Hepatocyte (in vitro differentiated cells): ENCODE data around the gene SYNGAP1. TPM values are rescaled to one million over a fixed set of nuclear protein-coding genes. Genes with fewer than 3 reads are reported as not detected.

Source experiments
- DNase-seq: peaks from one replicate; pipeline ENCODE4 v3.0.0-alpha.2; 2016; ENCODE audit warnings: low spot score
- H2AFZ ChIP-seq: fragments of 200-600 bp; sonication (generic); 2 replicates; pipeline ENCODE4 v1.6.0; 2016; ENCODE audit warnings: antibody characterized with exemption, mild to moderate bottlenecking
- H3K27ac ChIP-seq: fragments of 200-600 bp; sonication (generic); 2 replicates; pipeline ENCODE4 v1.5.1; 2016; ENCODE audit warnings: mild to moderate bottlenecking
- H3K27me3 ChIP-seq: fragments of 200-600 bp; sonication (generic); 2 replicates; pipeline ENCODE4 v1.6.1; 2016
- H3K36me3 ChIP-seq: fragments of 200-600 bp; sonication (generic); replicated peaks from 2 replicates; pipeline ENCODE4 v1.5.1; 2016; ENCODE audit warnings: low read depth; ENCODE audit not compliant: insufficient read depth
- H3K4me1 ChIP-seq: fragments of 200-600 bp; sonication (generic); 2 replicates; pipeline ENCODE4 v1.5.1; 2016; ENCODE audit warnings: mild to moderate bottlenecking, moderate library complexity; ENCODE audit not compliant: insufficient read depth
- H3K4me2 ChIP-seq: fragments of 200-600 bp; sonication (generic); 2 replicates; pipeline ENCODE4 v1.6.0; 2016
- H3K4me3 ChIP-seq: fragments of 200-600 bp; sonication (generic); 2 replicates; pipeline ENCODE4 v1.5.1; 2016; ENCODE audit warnings: mild to moderate bottlenecking
- H3K79me2 ChIP-seq: fragments of 200-600 bp; sonication (generic); 2 replicates; pipeline ENCODE4 v1.6.0; 2017; ENCODE audit warnings: mild to moderate bottlenecking
- H3K9me2 ChIP-seq: fragments of 200-600 bp; sonication (generic); replicated peaks from 2 replicates; pipeline ENCODE4 v1.6.0; 2017; ENCODE audit warnings: mild to moderate bottlenecking; ENCODE audit not compliant: insufficient read depth
- H3K9me3 ChIP-seq: fragments of 200-600 bp; sonication (generic); 2 replicates; pipeline ENCODE4 v1.5.1; 2016; ENCODE audit warnings: low read depth, mild to moderate bottlenecking
- H4K20me1 ChIP-seq: fragments of 200-600 bp; sonication (generic); 2 replicates; pipeline ENCODE4 v1.6.0; 2016; ENCODE audit warnings: mild to moderate bottlenecking; ENCODE audit not compliant: insufficient read depth, poor library complexity, severe bottlenecking
- CTCF ChIP-seq: fragments of 200-600 bp; sonication (generic); IDR thresholded peaks from 2 replicates; pipeline ENCODE4 v1.5.1; 2016; ENCODE audit warnings: antibody characterized with exemption, mild to moderate bottlenecking; ENCODE audit not compliant: poor library complexity
- EZH2 ChIP-seq: fragments of 200-600 bp; sonication (generic); IDR thresholded peaks from 2 replicates; pipeline ENCODE4 v1.6.1; 2016; ENCODE audit warnings: antibody characterized with exemption, mild to moderate bottlenecking, borderline replicate concordance
- EZH2phosphoT487 ChIP-seq: fragments of 200-600 bp; sonication (generic); IDR thresholded peaks from one replicate; pipeline ENCODE4 v1.6.1; 2018; ENCODE audit warnings: antibody characterized with exemption, mild to moderate bottlenecking, low read depth, moderate library complexity; ENCODE audit not compliant: unreplicated experiment, severe bottlenecking
- WGBS: methylation state at CpG from one replicate; pipeline ENCODE4 v1.1.6; 2016; ENCODE audit warnings: low lambda C conversion rate; ENCODE audit errors: missing lambda C conversion rate; 5-methylcytosine and 5-hydroxymethylcytosine counted together
- polyA plus RNA-seq: library from polyadenylated mRNA; unstranded; fragments of >200 nt; fragmentation: Nextera tagmentation; extraction: Ambion mirVana; gene quantifications from 2 replicates; pipeline ENCODE4 v1.2.1, GENCODE V29; 2016
- total RNA-seq: library from RNA; depleted of rRNA; stranded (reverse); fragments of >200 nt; gene quantifications from 2 replicates; pipeline ENCODE4 v1.2.3, GENCODE V29; 2014

The SYNGAP1 gene
- total and polyA plus RNA-seq, 2 experiments from 2014 or later = 5.7 to 6.6 TPM

GRCh38 chr6:33466075-33466735 lies 46.3 kb downstream of the SYNGAP1 start:
- WGBS = 90% methylated on average over 4 of the region's 4 CpGs

GRCh38 chr6:33467091-33467490 lies 47.2 kb downstream of the SYNGAP1 start:
- H3K36me3 ChIP-seq = no peaks in the 10 kb centered on the region
- H3K4me3 ChIP-seq = no peak overlapping the region
- WGBS = 76% methylated on average over 7 of the region's 7 CpGs
- H2AFZ ChIP-seq = no peak overlapping the region
- H4K20me1 ChIP-seq = no peaks in the 10 kb centered on the region
- no peak overlapping the region for H3K4me2 ChIP-seq
- TF ChIP-seq CTCF = no peak
- TF ChIP-seq EZH2phosphoT487 = no peak
- TF ChIP-seq EZH2 = no peak
- no peaks in the 10 kb centered on the region for H3K9me3 ChIP-seq
- no peak for DNase-seq
- H3K79me2 ChIP-seq = no peaks in the 10 kb centered on the region
- peaks cover 9% of the 10 kb centered on the region for H3K27me3 ChIP-seq
- H3K4me1 ChIP-seq = no peaks in the 10 kb centered on the region
- no peak overlapping the region for H3K27ac ChIP-seq
- H3K9me2 ChIP-seq = no peaks in the 10 kb centered on the region

More at GRCh38 chr6:33466075-33466735, 46.3 kb downstream of the SYNGAP1 start:
- H2AFZ ChIP-seq = no peak overlapping the region
- no peak overlapping the region for H3K27ac ChIP-seq
- TF ChIP-seq EZH2phosphoT487 = no peak
- H4K20me1 ChIP-seq = no peaks in the 10 kb centered on the region
- H3K36me3 ChIP-seq = no peaks in the 10 kb centered on the region
- no peaks in the 10 kb centered on the region for H3K4me1 ChIP-seq
- no peaks in the 10 kb centered on the region for H3K9me2 ChIP-seq
- no peak overlapping the region for H3K4me3 ChIP-seq
- no peaks in the 10 kb centered on the region for H3K79me2 ChIP-seq
- no peak overlapping the region for H3K4me2 ChIP-seq
- H3K27me3 ChIP-seq = peaks cover 9% of the 10 kb centered on the region
- no peak for DNase-seq
- H3K9me3 ChIP-seq = no peaks in the 10 kb centered on the region

- Histone ChIP-seq H3K27ac (no peak overlapping the region), H3K4me1 (no peaks in the 10 kb centered on the region), H3K9me2 (no peaks in the 10 kb centered on the region), H2AFZ (no peak overlapping the region), H3K4me2 (no peak overlapping the region), H3K79me2 (no peaks in the 10 kb centered on the region), H3K27me3 (no peaks in the 10 kb centered on the region), H3K9me3 (no peaks in the 10 kb centered on the region), H3K36me3 (no peaks in the 10 kb centered on the region), H4K20me1 (no peaks in the 10 kb centered on the region), H3K4me3 (no peak overlapping the region)
- DNase-seq = no peak
- 91% methylated on average over 3 of the region's 3 CpGs for WGBS
- TF ChIP-seq EZH2 (no peak), CTCF (no peak), EZH2phosphoT487 (no peak)
These were observed 49.8 kb downstream of the SYNGAP1 start for GRCh38 chr6:33469661-33470060.

- H3K4me2 ChIP-seq = no peak overlapping the region
- no peaks in the 10 kb centered on the region for H3K4me1 ChIP-seq
- H3K79me2 ChIP-seq = no peaks in the 10 kb centered on the region
- no peaks in the 10 kb centered on the region for H3K9me2 ChIP-seq
- H3K27me3 ChIP-seq = peaks cover 2% of the 10 kb centered on the region
- no peak overlapping the region for H3K27ac ChIP-seq
- H3K9me3 ChIP-seq = no peaks in the 10 kb centered on the region
- no peak overlapping the region for H2AFZ ChIP-seq
- no peaks in the 10 kb centered on the region for H3K36me3 ChIP-seq
- no peak overlapping the region for H3K4me3 ChIP-seq
- WGBS = 88% methylated on average over 3 of the region's 3 CpGs
- DNase-seq = no peak
- H4K20me1 ChIP-seq = no peaks in the 10 kb centered on the region
- no peak for TF ChIP-seq CTCF
- no peak for TF ChIP-seq EZH2
- TF ChIP-seq EZH2phosphoT487 = no peak
These were observed 58.0 kb downstream of the SYNGAP1 start for GRCh38 chr6:33477864-33478263.
